Fibroblast of lung (primary cell): ENCODE measurements around the gene EMSY.

Experiments used
- EZH2 ChIP-seq: IDR thresholded peaks from 2 replicates; pipeline ENCODE4 v1.5.1; 2012; ENCODE audit warnings: low read length, control low read depth, mild to moderate bottlenecking; ENCODE audit errors: missing control alignments
- TF ChIP-seq, protein P1 (sequence below), 2 donors: IDR thresholded peaks in 1 of 2; conservative IDR thresholded peaks in 1 of 2; 1 replicate in 1 of 2; 2 replicates in 1 of 2; pipeline ENCODE4 v1.5.1; 2011 to 2012; ENCODE audit warnings: low read length in 2 of 2, control low read depth in 1 of 2, inconsistent platforms in 1 of 2, low read depth in 1 of 2, mild to moderate bottlenecking in 1 of 2

- no peak for TF ChIP-seq EZH2
- TF ChIP-seq, protein P1, sequence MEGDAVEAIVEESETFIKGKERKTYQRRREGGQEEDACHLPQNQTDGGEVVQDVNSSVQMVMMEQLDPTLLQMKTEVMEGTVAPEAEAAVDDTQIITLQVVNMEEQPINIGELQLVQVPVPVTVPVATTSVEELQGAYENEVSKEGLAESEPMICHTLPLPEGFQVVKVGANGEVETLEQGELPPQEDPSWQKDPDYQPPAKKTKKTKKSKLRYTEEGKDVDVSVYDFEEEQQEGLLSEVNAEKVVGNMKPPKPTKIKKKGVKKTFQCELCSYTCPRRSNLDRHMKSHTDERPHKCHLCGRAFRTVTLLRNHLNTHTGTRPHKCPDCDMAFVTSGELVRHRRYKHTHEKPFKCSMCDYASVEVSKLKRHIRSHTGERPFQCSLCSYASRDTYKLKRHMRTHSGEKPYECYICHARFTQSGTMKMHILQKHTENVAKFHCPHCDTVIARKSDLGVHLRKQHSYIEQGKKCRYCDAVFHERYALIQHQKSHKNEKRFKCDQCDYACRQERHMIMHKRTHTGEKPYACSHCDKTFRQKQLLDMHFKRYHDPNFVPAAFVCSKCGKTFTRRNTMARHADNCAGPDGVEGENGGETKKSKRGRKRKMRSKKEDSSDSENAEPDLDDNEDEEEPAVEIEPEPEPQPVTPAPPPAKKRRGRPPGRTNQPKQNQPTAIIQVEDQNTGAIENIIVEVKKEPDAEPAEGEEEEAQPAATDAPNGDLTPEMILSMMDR (conservative IDR thresholded peaks at IDR 0.05 in 1 of 2, IDR thresholded peaks at IDR 0.05 in 1 of 2; ENCODE audit: low read depth in 1 of 2, low read length in 2 of 2) = no peak
Observed at GRCh38 chr11:76564364-76564763, 119.5 kb downstream of the EMSY start.
